ENCODE data around the gene NINJ2. TPM values are rescaled to one million over a fixed set of nuclear protein-coding genes. Genes with fewer than 3 reads are reported as not detected.
A peak's percentile ranks its signal among the peaks of the same experiment; 100 is the strongest.
"Not testable (repeated sequence)": the region's sequence is repeated elsewhere in the genome, so short reads cannot be mapped to it uniquely, and the experiment has no call there.

The NINJ2 gene
- total and polyA plus RNA-seq, 10 donors: 6.6 to 18.8 (median 10.2) TPM

DNA sequence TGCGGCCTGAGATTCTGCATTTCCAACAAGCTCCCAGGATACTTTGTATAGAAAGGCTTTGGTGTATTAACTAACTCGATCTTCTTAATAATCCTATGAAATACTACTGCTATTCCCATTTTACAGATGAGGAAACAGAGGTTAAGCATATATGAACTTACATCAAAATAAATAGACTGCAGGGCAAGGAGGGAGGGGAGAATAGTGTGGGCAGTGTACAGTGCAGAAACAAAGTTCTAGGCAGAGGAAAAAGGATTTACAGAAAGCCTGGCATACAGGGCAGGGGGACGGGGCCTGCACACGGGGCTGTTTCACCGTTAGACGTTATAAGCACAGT is 19.0 kb downstream of the NINJ2 start:
- Histone ChIP-seq H3K4me1 (peaks cover 19 to 80% (median 57%) of the 10 kb centered on the region in 6 donors), H3K9me3 (no peaks in the 10 kb centered on the region), H3K27me3 (replicated peaks in 1 of 7) (no peaks in the 10 kb centered on the region), H3K4me3 (peak overlapping the region in 3 of 8 donors; percentile 52 to 85 (median 66)), H3K36me3 (peaks cover 0 to 15% (median 2%) of the 10 kb centered on the region in 6 donors), H3K27ac (peak overlapping the region; percentile 99 to 100 (median 99))
- 82 to 91% (median 89%) methylated on average over 6 of the region's 6 CpGs for WGBS, 5 donors
- no peak for DNase-seq
- intact Hi-C loops (cut with DNase I; ENCODE audit: low total_unique reads): loop anchor here (5.0 to 10.0 kb wide), 2 partner anchors 67 to 111 kb away; partner anchors contain the start of gene WNK1
- TF ChIP-seq POLR2AphosphoS5 (IDR thresholded peaks at IDR 0.05): no peak
- TF ChIP-seq, protein P1, sequence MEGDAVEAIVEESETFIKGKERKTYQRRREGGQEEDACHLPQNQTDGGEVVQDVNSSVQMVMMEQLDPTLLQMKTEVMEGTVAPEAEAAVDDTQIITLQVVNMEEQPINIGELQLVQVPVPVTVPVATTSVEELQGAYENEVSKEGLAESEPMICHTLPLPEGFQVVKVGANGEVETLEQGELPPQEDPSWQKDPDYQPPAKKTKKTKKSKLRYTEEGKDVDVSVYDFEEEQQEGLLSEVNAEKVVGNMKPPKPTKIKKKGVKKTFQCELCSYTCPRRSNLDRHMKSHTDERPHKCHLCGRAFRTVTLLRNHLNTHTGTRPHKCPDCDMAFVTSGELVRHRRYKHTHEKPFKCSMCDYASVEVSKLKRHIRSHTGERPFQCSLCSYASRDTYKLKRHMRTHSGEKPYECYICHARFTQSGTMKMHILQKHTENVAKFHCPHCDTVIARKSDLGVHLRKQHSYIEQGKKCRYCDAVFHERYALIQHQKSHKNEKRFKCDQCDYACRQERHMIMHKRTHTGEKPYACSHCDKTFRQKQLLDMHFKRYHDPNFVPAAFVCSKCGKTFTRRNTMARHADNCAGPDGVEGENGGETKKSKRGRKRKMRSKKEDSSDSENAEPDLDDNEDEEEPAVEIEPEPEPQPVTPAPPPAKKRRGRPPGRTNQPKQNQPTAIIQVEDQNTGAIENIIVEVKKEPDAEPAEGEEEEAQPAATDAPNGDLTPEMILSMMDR (IDR thresholded peaks at IDR 0.05 in 8 of 11, conservative IDR thresholded peaks at IDR 0.05 in 3 of 11): no peak
- no peak for TF ChIP-seq POLR2A (IDR thresholded peaks at IDR 0.05)

DNA sequence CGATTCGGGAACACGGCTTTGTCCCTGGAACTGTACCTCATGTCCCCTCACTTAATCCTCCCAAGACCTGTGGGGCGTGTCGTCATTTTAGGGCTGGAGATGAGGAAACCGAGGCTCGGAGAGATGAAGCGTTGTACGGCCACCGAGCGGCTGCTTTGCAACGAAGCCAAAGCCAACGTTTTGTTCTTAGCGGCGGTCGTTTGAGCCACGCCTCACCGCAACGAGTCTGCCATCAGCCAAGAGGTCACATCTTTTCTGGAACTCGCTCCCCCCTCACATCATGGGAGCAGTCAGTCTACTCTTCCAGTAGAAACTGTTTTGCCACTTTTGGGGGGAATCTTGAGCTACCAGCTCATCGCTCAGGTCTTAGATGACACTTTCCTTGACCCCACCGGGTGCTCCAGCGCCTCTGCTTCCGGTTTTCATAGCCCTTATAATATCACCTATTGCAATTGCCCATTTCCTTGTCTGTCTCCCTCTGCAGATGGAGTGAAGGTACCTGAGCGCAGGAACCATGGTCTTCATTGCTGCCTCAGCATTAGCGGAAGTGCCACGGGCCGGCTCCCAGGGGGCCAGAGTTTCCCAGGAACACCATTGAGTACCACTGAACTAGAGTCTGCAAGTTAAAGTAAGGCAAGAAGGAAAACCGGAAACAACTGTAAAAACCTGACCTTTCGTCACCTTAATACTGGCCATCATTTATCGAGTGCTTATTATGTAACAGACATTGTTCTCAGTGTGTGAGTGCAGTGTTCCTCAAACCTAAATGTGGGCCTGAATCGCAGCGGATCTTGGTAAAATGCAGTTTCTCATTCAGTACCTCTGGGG is 19.6 kb downstream of the NINJ2 start:
- intact Hi-C loops (cut with DNase I; ENCODE audit: low total_unique reads): loop anchor here (5.0 to 10.0 kb wide), 2 partner anchors 66 to 111 kb away; partner anchors contain the start of gene WNK1
- Histone ChIP-seq H3K4me1 (peaks cover 19 to 86% (median 63%) of the 10 kb centered on the region in 6 donors), H3K36me3 (peaks cover 0 to 15% (median 2%) of the 10 kb centered on the region in 6 donors), H3K27ac (peak overlapping the region; percentile 99 to 100 (median 99)), H3K27me3 (replicated peaks in 1 of 7) (no peaks in the 10 kb centered on the region), H3K9me3 (no peaks in the 10 kb centered on the region), H3K4me3 (peak overlapping the region; percentile 46 to 85 (median 62))
- DNase-seq: peak; percentile 82
- TF ChIP-seq, protein P1 (IDR thresholded peaks at IDR 0.05 in 8 of 11, conservative IDR thresholded peaks at IDR 0.05 in 3 of 11): no peak
- TF ChIP-seq POLR2AphosphoS5 (IDR thresholded peaks at IDR 0.05) (no peak), POLR2A (IDR thresholded peaks at IDR 0.05) (no peak)
- WGBS, 5 donors: 12 to 26% (median 20%) methylated on average over 33 of the region's 33 CpGs

DNA sequence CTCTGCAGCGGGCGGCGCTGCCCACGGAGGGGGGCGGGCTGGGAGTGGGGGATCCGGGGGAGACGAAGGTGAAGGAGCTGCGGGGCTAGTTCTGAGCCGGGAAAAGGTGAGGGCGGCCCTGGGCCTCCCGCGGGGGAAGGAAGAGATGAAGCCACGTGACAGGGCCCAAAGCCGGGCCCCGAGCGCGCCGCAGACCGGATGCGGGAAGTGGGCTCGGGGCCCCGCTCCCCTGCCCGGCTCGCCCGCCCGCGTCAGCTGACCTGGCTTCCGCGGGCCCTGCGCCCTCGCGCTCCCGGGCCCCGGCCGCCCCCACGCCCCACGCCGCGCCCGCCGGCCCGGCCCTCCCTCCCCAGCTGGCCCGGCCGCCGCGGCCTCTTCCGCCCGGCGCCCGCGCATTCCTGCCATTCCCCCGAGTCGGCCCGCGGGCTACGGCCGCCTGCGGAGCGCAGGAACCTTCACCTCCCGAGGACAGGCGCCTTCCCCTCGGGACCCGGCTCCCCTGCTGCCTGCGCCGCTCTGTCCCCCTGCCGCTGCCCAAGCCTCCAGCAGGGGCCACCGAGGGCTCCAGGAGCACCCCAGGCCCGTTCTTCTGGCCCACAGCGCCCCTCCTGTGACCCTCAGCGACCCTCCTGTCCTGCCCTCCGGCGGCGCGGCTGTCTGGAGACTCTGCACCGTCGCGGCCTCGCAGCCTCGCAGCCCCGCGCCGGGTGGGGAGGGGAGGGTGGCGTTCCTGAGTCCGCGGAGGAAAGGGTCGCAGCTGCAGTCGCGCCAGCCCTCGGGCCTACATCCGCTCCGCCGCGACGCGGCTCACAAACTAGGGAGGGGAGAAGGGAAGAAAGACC is 20.4 kb downstream of the NINJ2 start:
- Histone ChIP-seq H3K4me1 (peaks cover 19 to 94% (median 68%) of the 10 kb centered on the region in 6 donors), H3K27me3 (replicated peaks in 1 of 7) (no peaks in the 10 kb centered on the region)
- 0 to 1% (median 1%) methylated on average over 44 to 95 of the region's 95 CpGs for WGBS, 5 donors

DNA sequence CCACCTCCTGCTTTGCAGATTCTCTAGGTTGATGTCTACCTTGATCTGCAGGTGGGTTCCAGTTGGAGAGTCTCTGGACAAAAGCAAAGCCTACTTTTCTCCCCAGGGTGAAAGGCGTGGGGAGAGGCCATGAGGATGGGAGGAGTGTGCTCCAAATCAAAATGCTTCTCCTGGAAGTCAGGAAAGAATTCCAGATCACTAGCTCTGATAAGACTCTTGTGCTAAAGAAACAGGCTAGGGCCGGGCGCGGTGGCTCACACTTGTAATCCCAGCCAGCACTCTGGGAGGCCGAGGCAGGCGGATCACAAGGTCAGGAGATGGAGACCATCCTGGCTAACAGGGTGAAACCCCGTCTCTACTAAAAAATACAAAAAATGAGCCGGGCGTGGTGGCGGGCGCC is 21.9 kb downstream of the NINJ2 start:
- Histone ChIP-seq H3K4me1 (peaks cover 19 to 97% (median 72%) of the 10 kb centered on the region in 6 donors), H3K27ac (peak overlapping the region in 7 of 8 donors; percentile 29 to 100 (median 99))
- not testable (repeated sequence) for H3K27me3 ChIP-seq (replicated peaks in 1 of 7); H3K4me3 ChIP-seq; H3K36me3 ChIP-seq; H3K9me3 ChIP-seq
- DNase-seq: peak; percentile 76
- 97 to 98% (median 97%) methylated on average over 11 of the region's 11 CpGs for WGBS, 5 donors
- intact Hi-C loops (cut with DNase I; ENCODE audit: low total_unique reads): loop anchor here (5.0 to 10.0 kb wide), 2 partner anchors 64 to 113 kb away; partner anchors contain the start of gene WNK1

More for the DNA sequence above, 20.4 kb downstream of the NINJ2 start:
- TF ChIP-seq, protein P1 (IDR thresholded peaks at IDR 0.05 in 8 of 11, conservative IDR thresholded peaks at IDR 0.05 in 3 of 11): peak in 10 of 11 experiments; percentile 19 to 70 (median 54)
- TF ChIP-seq POLR2A (IDR thresholded peaks at IDR 0.05): no peak
- TF ChIP-seq POLR2AphosphoS5 (IDR thresholded peaks at IDR 0.05): peak; percentile 71 to 83 (median 83)
- peaks cover 0 to 15% (median 2%) of the 10 kb centered on the region in 6 donors for H3K36me3 ChIP-seq
- H3K9me3 ChIP-seq: no peaks in the 10 kb centered on the region
- intact Hi-C loops (cut with DNase I; ENCODE audit: low total_unique reads): loop anchor here (5.0 to 10.0 kb wide), 2 partner anchors 66 to 112 kb away; partner anchors contain the start of gene WNK1
- H3K4me3 ChIP-seq: peak overlapping the region; percentile 46 to 85 (median 62)
- peak; percentile 97 for DNase-seq
- peak overlapping the region; percentile 99 to 100 (median 99) for H3K27ac ChIP-seq
